GM12878 (cell line): ENCODE data around the gene HNRNPU. TPM values are rescaled to one million over a fixed set of nuclear protein-coding genes. Genes with fewer than 3 reads are reported as not detected.

ENCODE experiments used
- BRCA1 ChIP-seq: IDR thresholded peaks from 2 replicates; pipeline ENCODE4 v1.6.1; 2011; ENCODE audit warnings: low read depth, low read length, improper control_type of control experiment
- CBX3 ChIP-seq: fragments of 200-600 bp; sonication (generic); IDR thresholded peaks from 2 replicates; pipeline ENCODE4 v1.6.1; 2016; ENCODE audit warnings: low read depth, borderline replicate concordance
- CEBPB ChIP-seq, 2 experiments: fragments of 150-350 bp in 1 of 2; IDR thresholded peaks; 2 replicates each; pipeline ENCODE4 v1.6.1; 2012 to 2014; ENCODE audit warnings: low read depth in 2 of 2, low read length in 2 of 2, borderline replicate concordance in 1 of 2, inconsistent platforms in 1 of 2
- CHD2 ChIP-seq: IDR thresholded peaks from 2 replicates; pipeline ENCODE4 v1.6.1; 2011; ENCODE audit warnings: low read depth, low read length, improper control_type of control experiment, borderline replicate concordance
- EED ChIP-seq: sonication (generic); IDR thresholded peaks from 2 replicates; pipeline ENCODE4 v1.6.1; 2016; ENCODE audit warnings: antibody characterized with exemption, low read depth
- HDGF ChIP-seq: fragments of 450-650 bp; IDR thresholded peaks from 2 replicates; pipeline ENCODE4 v1.6.1; 2016; ENCODE audit warnings: antibody characterized with exemption
- MYC ChIP-seq: IDR thresholded peaks from 2 replicates; pipeline ENCODE4 v1.6.1; 2011; ENCODE audit warnings: mild to moderate bottlenecking, low read length, moderate library complexity, inconsistent platforms; ENCODE audit not compliant: insufficient read depth, insufficient replicate concordance, insufficient read length, severe bottlenecking
- NBN ChIP-seq: fragments of 450-650 bp; IDR thresholded peaks from 2 replicates; pipeline ENCODE4 v1.6.1; 2016
- NFXL1 ChIP-seq: fragments of 450-650 bp; IDR thresholded peaks from 2 replicates; pipeline ENCODE4 v1.6.1; 2017; ENCODE audit warnings: antibody characterized with exemption, mild to moderate bottlenecking, borderline replicate concordance
- NR2C2 ChIP-seq: IDR thresholded peaks from 2 replicates; pipeline ENCODE4 v1.6.1; 2011; ENCODE audit warnings: borderline replicate concordance, low read depth; ENCODE audit not compliant: control insufficient read depth, insufficient read length
- PML ChIP-seq: IDR thresholded peaks from 2 replicates; pipeline ENCODE4 v1.6.1; 2012; ENCODE audit warnings: low read length, inconsistent platforms
- POLR2AphosphoS2 ChIP-seq: IDR thresholded peaks from 2 replicates; pipeline ENCODE4 v1.6.1; 2011; ENCODE audit warnings: low read depth, mild to moderate bottlenecking, low read length, improper control_type of control experiment, moderate library complexity
- POU2F2 ChIP-seq: IDR thresholded peaks from 3 replicates; pipeline ENCODE4 v1.6.1; 2011; ENCODE audit warnings: low read depth, mild to moderate bottlenecking, low read length, borderline replicate concordance
- RAD21 ChIP-seq: IDR thresholded peaks from 2 replicates; pipeline ENCODE4 v1.6.1; 2011; ENCODE audit warnings: mild to moderate bottlenecking, low read depth, low read length, moderate library complexity; ENCODE audit not compliant: insufficient read depth
- RB1 ChIP-seq: fragments of 450-650 bp; formaldehyde crosslinking; IDR thresholded peaks from 2 replicates; pipeline ENCODE4 v1.6.1; 2017; ENCODE audit warnings: mild to moderate bottlenecking, borderline replicate concordance
- RBBP5 ChIP-seq: fragments of 200-600 bp; sonication (generic); conservative IDR thresholded peaks from 2 replicates; pipeline ENCODE4 v1.6.1; 2016
- SMC3 ChIP-seq: IDR thresholded peaks from 2 replicates; pipeline ENCODE4 v1.6.1; 2011; ENCODE audit warnings: low read length, improper control_type of control experiment, borderline replicate concordance
- SPI1 ChIP-seq: IDR thresholded peaks from 2 replicates; pipeline ENCODE4 v1.6.1; 2011; ENCODE audit warnings: low read depth, mild to moderate bottlenecking, low read length, moderate library complexity, borderline replicate concordance; ENCODE audit not compliant: insufficient read depth
- SREBF1 ChIP-seq: IDR thresholded peaks from 2 replicates; pipeline ENCODE4 v1.6.1; 2012; ENCODE audit warnings: mild to moderate bottlenecking, low read length
- STAT3 ChIP-seq: IDR thresholded peaks from 2 replicates; pipeline ENCODE4 v1.6.1; 2011; ENCODE audit warnings: low read depth, low read length, improper control_type of control experiment
- SUPT20H ChIP-seq: IDR thresholded peaks from 2 replicates; pipeline ENCODE4 v1.6.1; 2011; ENCODE audit warnings: low read depth, mild to moderate bottlenecking, low read length, moderate library complexity, borderline replicate concordance; ENCODE audit not compliant: control insufficient read depth
- SUZ12 ChIP-seq: fragments of 200-600 bp; sonication (generic); IDR thresholded peaks from one replicate; pipeline ENCODE4 v1.6.1; 2018; ENCODE audit warnings: antibody characterized with exemption, mild to moderate bottlenecking; ENCODE audit not compliant: unreplicated experiment
- TARDBP ChIP-seq: IDR thresholded peaks from 2 replicates; pipeline ENCODE4 v1.6.1; 2016; ENCODE audit warnings: borderline replicate concordance
- TCF7 ChIP-seq: IDR thresholded peaks from 2 replicates; pipeline ENCODE4 v1.6.1; 2014; ENCODE audit warnings: antibody characterized with exemption, borderline replicate concordance
- YY1 ChIP-seq: IDR thresholded peaks from 2 replicates; pipeline ENCODE4 v1.6.1; 2011; ENCODE audit warnings: low read depth, mild to moderate bottlenecking, low read length
- ZNF217 ChIP-seq: fragments of 450-650 bp; IDR thresholded peaks from 2 replicates; pipeline ENCODE4 v1.6.1; 2017; ENCODE audit warnings: antibody characterized with exemption, mild to moderate bottlenecking
- ZNF24 ChIP-seq: fragments of 450-650 bp; IDR thresholded peaks from 2 replicates; pipeline ENCODE4 v1.6.1; 2017; ENCODE audit warnings: antibody characterized with exemption, mild to moderate bottlenecking
- ZSCAN29 ChIP-seq: fragments of 450-650 bp; IDR thresholded peaks from 2 replicates; pipeline ENCODE4 v1.6.1; 2017; ENCODE audit warnings: mild to moderate bottlenecking, moderate library complexity
- polyA plus RNA-seq, 11 experiments: library from polyadenylated mRNA; depleted of rRNA in 4 of 11; unstranded in 6 of 11; stranded (reverse) in 5 of 11; fragments of >200 nt; fragmentation: Nextera tagmentation in 4 of 11; fragmentation: Illumina TruSeq in 1 of 11; extraction: Ambion mirVana in 4 of 11; extraction: Trizol in 1 of 11; gene quantifications; 1 replicate in 1 of 11; 2 replicates in 10 of 11; pipeline versions ENCODE4 v1.2.1 to v1.2.3, GENCODE V29; 2011 to 2016; ENCODE audit warnings: inconsistent platforms in 2 of 11, missing spikeins in 2 of 11, low read depth in 1 of 11
- total RNA-seq, 4 experiments: library from RNA; depleted of rRNA in 3 of 4; stranded (reverse); fragments of >200 nt in 3 of 4; fragmentation: Illumina TruSeq in 1 of 4; extraction: Trizol in 1 of 4; gene quantifications; 2 replicates each; pipeline versions ENCODE4 v1.2.1 to v1.2.3, GENCODE V29; 2013 to 2021
- TF ChIP-seq, protein P1 (sequence below): IDR thresholded peaks from 2 replicates; pipeline ENCODE4 v1.6.1; 2012; ENCODE audit warnings: low read depth, low read length, improper control_type of control experiment
- TF ChIP-seq, protein P2 (sequence below): IDR thresholded peaks from 2 replicates; pipeline ENCODE4 v1.6.1; 2012; ENCODE audit warnings: low read length, inconsistent platforms

HNRNPU gene
- total and polyA plus RNA-seq, 10 of the 15 experiments (the other 5 are each of a cell fraction or from before 2014, with no cell fraction given) = 163 to 569 (median 420) TPM

DNA sequence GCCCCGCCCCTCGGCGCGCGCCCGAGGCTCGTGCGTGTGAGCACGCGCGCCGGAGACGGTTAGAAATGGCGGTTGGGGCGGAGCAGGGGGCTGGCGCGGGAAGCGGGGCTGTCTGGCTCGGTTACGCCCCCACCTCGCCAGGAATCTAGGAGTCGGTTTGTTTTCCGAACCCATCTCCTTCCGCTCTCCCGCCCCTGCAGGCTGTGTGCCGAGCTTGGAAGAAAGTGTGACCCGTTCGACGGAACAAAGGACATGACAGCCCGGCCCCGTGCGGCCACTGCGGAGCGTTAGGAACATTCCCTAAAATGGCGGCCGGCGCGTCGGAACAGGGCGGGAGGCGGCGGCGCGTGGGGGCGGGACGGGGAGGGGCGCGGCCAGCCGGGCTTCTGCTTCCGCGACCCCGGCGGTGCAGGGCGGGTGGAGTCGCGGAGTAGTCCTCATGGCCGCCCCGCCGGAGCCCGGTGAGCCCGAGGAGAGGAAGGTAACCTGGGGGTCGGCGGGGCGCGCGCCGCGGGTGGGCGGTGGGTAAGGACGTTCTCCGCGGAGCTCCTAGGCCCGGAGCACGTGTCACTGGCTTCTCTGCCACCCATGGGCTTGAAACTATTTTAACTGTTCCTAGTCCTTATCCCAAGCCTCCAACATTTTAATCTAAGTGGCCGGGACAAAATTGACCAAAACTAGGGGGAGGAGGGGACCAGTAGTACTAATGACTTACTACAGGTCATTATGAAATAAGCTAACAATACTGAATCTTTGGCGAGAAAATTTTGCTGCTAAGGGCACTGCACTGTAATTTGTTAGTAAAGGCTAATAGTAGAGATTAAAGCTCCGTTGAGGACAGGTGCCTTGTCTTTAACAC, 28.8 kb downstream of the HNRNPU start, which contains the start of gene COX20 (continued):
- no peak for TF ChIP-seq SREBF1
- no peak for TF ChIP-seq TCF7
- no peak for TF ChIP-seq ZSCAN29
- TF ChIP-seq ZNF24 = no peak
- peak; percentile 71 for TF ChIP-seq NBN
- no peak for TF ChIP-seq TARDBP
- no peak for TF ChIP-seq NR2C2
- no peak for TF ChIP-seq CEBPB (IDR thresholded peaks at IDR 0.05; ENCODE audit: borderline replicate concordance in 1 of 2, low read depth in 2 of 2, low read length in 2 of 2)
- no peak for TF ChIP-seq SUZ12
- TF ChIP-seq STAT3 = no peak
- peak; percentile 34; the same call in 1 of the 2 replicates for TF ChIP-seq EED
- no peak for TF ChIP-seq ZNF217
- TF ChIP-seq POU2F2 = peak; percentile 84; the same call in 2 of the 3 replicates
- peak; percentile 97 for TF ChIP-seq POLR2AphosphoS2
- TF ChIP-seq CBX3 = no peak
- TF ChIP-seq CHD2 = 0 out of 2 replicates have a peak, but pooled peaks have one; percentile 12
- TF ChIP-seq HDGF = 0 out of 2 replicates have a peak, but pooled peaks have one; percentile 9
- TF ChIP-seq SPI1 = no peak
- peak; percentile 72 for TF ChIP-seq MYC
- no peak for TF ChIP-seq SUPT20H
- no peak for TF ChIP-seq RAD21
- no peak for TF ChIP-seq NFXL1
- TF ChIP-seq SMC3 = no peak
- no peak for TF ChIP-seq RBBP5
- no peak for TF ChIP-seq BRCA1
- peak; percentile 66; the same call in 1 of the 2 replicates for TF ChIP-seq PML
- peak; percentile 73; the same call in 1 of the 2 replicates for TF ChIP-seq RB1
- TF ChIP-seq, protein P1, sequence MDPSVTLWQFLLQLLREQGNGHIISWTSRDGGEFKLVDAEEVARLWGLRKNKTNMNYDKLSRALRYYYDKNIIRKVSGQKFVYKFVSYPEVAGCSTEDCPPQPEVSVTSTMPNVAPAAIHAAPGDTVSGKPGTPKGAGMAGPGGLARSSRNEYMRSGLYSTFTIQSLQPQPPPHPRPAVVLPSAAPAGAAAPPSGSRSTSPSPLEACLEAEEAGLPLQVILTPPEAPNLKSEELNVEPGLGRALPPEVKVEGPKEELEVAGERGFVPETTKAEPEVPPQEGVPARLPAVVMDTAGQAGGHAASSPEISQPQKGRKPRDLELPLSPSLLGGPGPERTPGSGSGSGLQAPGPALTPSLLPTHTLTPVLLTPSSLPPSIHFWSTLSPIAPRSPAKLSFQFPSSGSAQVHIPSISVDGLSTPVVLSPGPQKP = no peak
- TF ChIP-seq, protein P2, sequence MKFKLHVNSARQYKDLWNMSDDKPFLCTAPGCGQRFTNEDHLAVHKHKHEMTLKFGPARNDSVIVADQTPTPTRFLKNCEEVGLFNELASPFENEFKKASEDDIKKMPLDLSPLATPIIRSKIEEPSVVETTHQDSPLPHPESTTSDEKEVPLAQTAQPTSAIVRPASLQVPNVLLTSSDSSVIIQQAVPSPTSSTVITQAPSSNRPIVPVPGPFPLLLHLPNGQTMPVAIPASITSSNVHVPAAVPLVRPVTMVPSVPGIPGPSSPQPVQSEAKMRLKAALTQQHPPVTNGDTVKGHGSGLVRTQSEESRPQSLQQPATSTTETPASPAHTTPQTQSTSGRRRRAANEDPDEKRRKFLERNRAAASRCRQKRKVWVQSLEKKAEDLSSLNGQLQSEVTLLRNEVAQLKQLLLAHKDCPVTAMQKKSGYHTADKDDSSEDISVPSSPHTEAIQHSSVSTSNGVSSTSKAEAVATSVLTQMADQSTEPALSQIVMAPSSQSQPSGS = no peak
- TF ChIP-seq YY1 = peak; percentile 94
